OCI-LY7 (cell line): ENCODE results near the gene TTC16. TPM values are rescaled to one million over a fixed set of nuclear protein-coding genes. Genes with fewer than 3 reads are reported as not detected.

Experiments
- BruUV-seq: library from RNA; stranded (reverse); fragments of 400-500 nt; replicated peaks from 2 replicates; lab custom pipeline; 2021; lab: Mats Ljungman, UMichigan
- CTCF ChIA-PET: fragments of 300-600 bp; sonication (Branson Sonifier 250); formaldehyde crosslinking; loops from one replicate; lab custom pipeline; 2022; ENCODE audit warnings: antibody characterized with exemption; ENCODE audit not compliant: unreplicated experiment; lab: Charles Lee
- POLR2A ChIA-PET: fragments of 300-600 bp; sonication (Branson Sonifier 250); formaldehyde crosslinking; loops from one replicate; lab custom pipeline; 2022; ENCODE audit warnings: antibody characterized with exemption; lab: Charles Lee
- DNase-seq: peaks from one replicate; pipeline ENCODE4 v3.0.0-alpha.2; 2015; ENCODE audit warnings: low spot score
- H2AFZ ChIP-seq: fragments of 200-600 bp; sonication (generic), shearing (Covaris generic); 2 replicates; pipeline ENCODE4 v1.6.1; 2014; ENCODE audit warnings: mild to moderate bottlenecking, antibody characterized with exemption, low read length, moderate library complexity
- H3K27ac ChIP-seq: fragments of 200-600 bp; sonication (generic); 2 replicates; pipeline ENCODE4 v1.5.1; 2014; ENCODE audit warnings: mixed run types, low read depth, mild to moderate bottlenecking, moderate library complexity, low read length, inconsistent platforms; ENCODE audit not compliant: poor library complexity, severe bottlenecking
- H3K36me3 ChIP-seq: fragments of 200-600 bp; sonication (generic); 2 replicates; pipeline ENCODE4 v1.6.1; 2014; ENCODE audit warnings: mild to moderate bottlenecking, antibody characterized with exemption, low read length, moderate library complexity, mixed read lengths; ENCODE audit not compliant: insufficient read depth
- H3K4me1 ChIP-seq: fragments of 200-600 bp; sonication (generic); 2 replicates; pipeline ENCODE4 v1.5.1; 2014; ENCODE audit warnings: mild to moderate bottlenecking, low read length; ENCODE audit not compliant: insufficient read depth, poor library complexity, severe bottlenecking
- H3K4me2 ChIP-seq: fragments of 200-600 bp; sonication (generic); 2 replicates; pipeline ENCODE4 v1.6.1; 2014; ENCODE audit warnings: mild to moderate bottlenecking, low read length
- H3K4me3 ChIP-seq: fragments of 200-600 bp; sonication (generic); 2 replicates; pipeline ENCODE4 v1.5.1; 2014; ENCODE audit warnings: mild to moderate bottlenecking, low read depth, low read length; ENCODE audit not compliant: poor library complexity, severe bottlenecking
- H3K79me2 ChIP-seq: fragments of 200-600 bp; sonication (generic); 2 replicates; pipeline ENCODE4 v1.6.1; 2016; ENCODE audit warnings: low read depth, mild to moderate bottlenecking, low read length, moderate library complexity, mixed read lengths; ENCODE audit not compliant: insufficient read depth
- H3K9me2 ChIP-seq: fragments of 200-600 bp; sonication (generic); 2 replicates; pipeline ENCODE4 v1.6.1; 2016; ENCODE audit warnings: mild to moderate bottlenecking, low read length, mixed read lengths; ENCODE audit not compliant: insufficient read depth
- H3K9me3 ChIP-seq: fragments of 200-600 bp; sonication (generic); 2 replicates; pipeline ENCODE4 v1.6.1; 2014; ENCODE audit warnings: mild to moderate bottlenecking, mixed run types, low read length, mixed read lengths
- H4K20me1 ChIP-seq: fragments of 200-600 bp; sonication (generic); 2 replicates; pipeline ENCODE4 v1.6.1; 2014; ENCODE audit warnings: mild to moderate bottlenecking, antibody characterized with exemption, low read length, moderate library complexity, mixed read lengths; ENCODE audit not compliant: insufficient read depth
- EZH2phosphoT487 ChIP-seq: fragments of 200-600 bp; sonication (generic); IDR thresholded peaks from 2 replicates; pipeline ENCODE4 v1.6.1; 2018; ENCODE audit warnings: low read depth, borderline replicate concordance, mild to moderate bottlenecking, mixed run types, antibody characterized with exemption, low read length, moderate library complexity, mixed read lengths
- intact Hi-C: fragments of 100-400 bp; cut with micrococcal nuclease; formaldehyde crosslinking; loops from one replicate; pipeline ENCODE4 v1.10.0; 2022; ENCODE audit not compliant: unreplicated experiment
- total RNA-seq, 2 experiments: library from RNA; depleted of rRNA in 1 of 2; stranded (reverse); fragments of >200 nt in 1 of 2; shearing (Covaris generic) in 1 of 2; gene quantifications; 2 replicates each; pipeline ENCODE4 v1.2.3, GENCODE V29; 2014 to 2022
- TF ChIP-seq, protein P1 (sequence below): fragments of 200-600 bp; sonication (generic); conservative IDR thresholded peaks from 2 replicates; pipeline ENCODE4 v1.5.1; 2014; ENCODE audit warnings: mild to moderate bottlenecking, antibody characterized with exemption, low read length, moderate library complexity, mixed read lengths

Gene TTC16
- total RNA-seq, 2 experiments from 2014 or later, result not detected

DNA sequence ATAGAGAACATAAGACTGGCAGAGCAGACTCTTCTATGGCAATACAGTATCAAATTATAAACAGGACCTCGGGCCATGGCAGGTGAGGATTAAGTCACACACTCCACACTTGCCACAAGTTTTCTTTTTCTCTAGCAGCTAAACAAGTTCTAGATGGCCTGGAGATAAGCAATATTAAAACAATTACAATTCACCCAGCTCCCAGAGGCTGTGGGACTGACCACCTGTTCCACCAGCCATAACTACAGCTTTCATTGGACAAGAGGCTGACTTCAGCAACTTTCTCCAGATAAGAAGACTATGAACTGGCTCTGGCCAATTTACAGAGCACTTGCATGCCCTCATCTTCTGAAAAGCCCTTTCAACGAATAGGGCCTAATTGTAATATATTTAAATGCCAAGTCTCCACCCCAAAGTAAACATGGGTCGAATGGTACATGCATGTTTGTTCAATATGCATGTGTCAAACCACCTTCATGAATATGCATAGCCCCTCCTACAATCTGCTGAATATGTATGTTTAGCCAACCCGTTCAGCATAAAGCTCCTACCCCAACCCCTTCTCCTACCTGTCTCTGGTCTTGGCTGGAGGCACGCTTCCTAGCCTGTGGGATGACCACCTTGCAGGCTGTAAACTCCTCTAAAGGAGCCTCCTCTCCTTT is 15.2 kb upstream of the TTC16 start:
- no peak overlapping the region for H3K27ac ChIP-seq
- no peaks in the 10 kb centered on the region for H3K9me2 ChIP-seq
- ChIA-PET CTCF (no interaction called here), POLR2A (no interaction called here)
- H3K4me2 ChIP-seq, result no peak overlapping the region
- no TSS peak for BruUV-seq
- no peaks in the 10 kb centered on the region for H3K36me3 ChIP-seq
- TF ChIP-seq, protein P1, sequence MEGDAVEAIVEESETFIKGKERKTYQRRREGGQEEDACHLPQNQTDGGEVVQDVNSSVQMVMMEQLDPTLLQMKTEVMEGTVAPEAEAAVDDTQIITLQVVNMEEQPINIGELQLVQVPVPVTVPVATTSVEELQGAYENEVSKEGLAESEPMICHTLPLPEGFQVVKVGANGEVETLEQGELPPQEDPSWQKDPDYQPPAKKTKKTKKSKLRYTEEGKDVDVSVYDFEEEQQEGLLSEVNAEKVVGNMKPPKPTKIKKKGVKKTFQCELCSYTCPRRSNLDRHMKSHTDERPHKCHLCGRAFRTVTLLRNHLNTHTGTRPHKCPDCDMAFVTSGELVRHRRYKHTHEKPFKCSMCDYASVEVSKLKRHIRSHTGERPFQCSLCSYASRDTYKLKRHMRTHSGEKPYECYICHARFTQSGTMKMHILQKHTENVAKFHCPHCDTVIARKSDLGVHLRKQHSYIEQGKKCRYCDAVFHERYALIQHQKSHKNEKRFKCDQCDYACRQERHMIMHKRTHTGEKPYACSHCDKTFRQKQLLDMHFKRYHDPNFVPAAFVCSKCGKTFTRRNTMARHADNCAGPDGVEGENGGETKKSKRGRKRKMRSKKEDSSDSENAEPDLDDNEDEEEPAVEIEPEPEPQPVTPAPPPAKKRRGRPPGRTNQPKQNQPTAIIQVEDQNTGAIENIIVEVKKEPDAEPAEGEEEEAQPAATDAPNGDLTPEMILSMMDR, result no peak
- no peak for TF ChIP-seq EZH2phosphoT487
- H3K4me3 ChIP-seq, result no peak overlapping the region
- DNase-seq, result no peak
- no peaks in the 10 kb centered on the region for H3K4me1 ChIP-seq
- intact Hi-C loops, result no loop called here
- H2AFZ ChIP-seq, result no peak overlapping the region
- no peaks in the 10 kb centered on the region for H3K79me2 ChIP-seq
- H4K20me1 ChIP-seq, result no peaks in the 10 kb centered on the region
- no peaks in the 10 kb centered on the region for H3K9me3 ChIP-seq

DNA sequence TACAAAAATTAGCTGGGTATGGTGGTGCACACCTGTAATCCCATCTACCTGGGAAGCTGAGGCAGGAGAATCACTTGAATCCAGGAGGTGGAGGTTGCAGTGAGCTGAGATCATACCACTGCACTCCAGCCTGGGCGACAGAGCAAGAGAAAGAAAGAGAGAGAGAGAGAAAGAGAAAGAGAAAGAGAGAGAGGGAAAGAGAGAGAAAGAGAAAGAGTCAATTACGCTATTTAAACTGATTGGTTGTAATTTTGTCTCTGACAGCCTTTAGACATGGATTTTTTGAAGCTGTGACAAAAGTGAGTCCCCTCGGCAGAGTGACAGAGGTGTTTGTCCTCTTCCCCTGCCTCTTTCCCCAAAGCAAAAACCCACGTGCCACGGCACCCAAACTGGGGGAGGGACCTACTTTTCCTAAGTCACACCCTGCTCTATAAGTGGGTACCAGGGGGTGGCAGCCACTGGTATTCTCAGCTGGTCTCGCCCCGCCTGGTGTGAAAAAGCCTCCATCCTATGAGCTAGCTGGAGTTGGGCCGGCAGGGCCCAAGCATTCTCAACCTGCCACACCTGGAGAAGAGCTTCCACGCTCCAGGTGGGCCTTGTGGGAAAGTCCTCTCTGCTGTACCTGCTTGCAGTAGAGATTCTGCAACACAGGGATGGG is 12.5 kb upstream of the TTC16 start:
- Histone ChIP-seq H3K4me2 (no peak overlapping the region), H3K27ac (no peak overlapping the region), H2AFZ (no peak overlapping the region), H3K9me3 (no peaks in the 10 kb centered on the region), H3K36me3 (no peaks in the 10 kb centered on the region), H3K4me3 (no peak overlapping the region), H3K79me2 (no peaks in the 10 kb centered on the region), H4K20me1 (no peaks in the 10 kb centered on the region), H3K4me1 (peaks cover 10% of the 10 kb centered on the region), H3K9me2 (no peaks in the 10 kb centered on the region)
- POLR2A ChIA-PET, result no interaction called here
- CTCF ChIA-PET, result interaction anchor here (0.5 kb wide), 1 partner anchor 9 kb away, joined by 3 read pairs; no protein-coding TSS in a partner anchor
- intact Hi-C loops, result no loop called here
- TF ChIP-seq, protein P1, result no peak
- no peak for TF ChIP-seq EZH2phosphoT487
- DNase-seq, result no peak
- no TSS peak for BruUV-seq
